ENCODE data around the gene LIPN.

DNA sequence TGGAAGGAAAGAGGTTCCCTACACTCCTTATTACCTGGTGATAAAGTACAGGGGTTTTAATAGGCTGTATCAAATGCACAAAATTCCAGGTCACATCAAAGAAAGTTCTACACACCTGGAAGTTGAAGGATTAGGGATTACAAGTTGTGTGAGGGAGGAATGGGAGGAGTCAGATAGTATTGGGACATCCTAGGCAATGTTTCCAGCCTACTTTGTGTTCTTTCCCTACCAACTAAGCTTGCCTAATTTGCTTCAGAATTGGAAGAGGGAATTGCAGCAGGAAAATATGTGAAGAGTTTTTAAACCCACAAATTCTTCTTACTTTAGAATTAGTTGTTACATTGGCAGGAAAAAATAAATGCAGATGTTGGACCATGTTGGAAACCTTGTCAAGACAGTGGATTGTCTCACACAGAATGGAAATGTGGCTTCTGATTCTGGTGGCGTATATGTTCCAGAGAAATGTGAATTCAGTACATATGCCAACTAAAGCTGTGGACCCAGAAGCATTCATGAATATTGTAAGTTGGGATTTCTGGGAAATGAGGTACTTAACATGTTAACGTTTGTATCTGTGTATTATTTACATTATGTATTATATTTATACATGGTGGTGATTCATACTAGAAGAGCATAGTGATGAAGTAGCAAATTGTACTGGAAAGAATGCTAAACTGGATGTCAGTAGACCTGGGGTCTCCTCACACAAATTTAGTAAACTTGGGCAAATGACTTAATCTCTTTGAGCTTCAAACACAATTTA lies 42.9 kb downstream of the LIPN start, which contains the start of gene LIPM:
- no peak for TF ChIP-seq EZH2 (IDR thresholded peaks at IDR 0.05; ENCODE audit: borderline replicate concordance, insufficient read depth, low read length, poor library complexity, severe bottlenecking)
- TF ChIP-seq, protein P1, sequence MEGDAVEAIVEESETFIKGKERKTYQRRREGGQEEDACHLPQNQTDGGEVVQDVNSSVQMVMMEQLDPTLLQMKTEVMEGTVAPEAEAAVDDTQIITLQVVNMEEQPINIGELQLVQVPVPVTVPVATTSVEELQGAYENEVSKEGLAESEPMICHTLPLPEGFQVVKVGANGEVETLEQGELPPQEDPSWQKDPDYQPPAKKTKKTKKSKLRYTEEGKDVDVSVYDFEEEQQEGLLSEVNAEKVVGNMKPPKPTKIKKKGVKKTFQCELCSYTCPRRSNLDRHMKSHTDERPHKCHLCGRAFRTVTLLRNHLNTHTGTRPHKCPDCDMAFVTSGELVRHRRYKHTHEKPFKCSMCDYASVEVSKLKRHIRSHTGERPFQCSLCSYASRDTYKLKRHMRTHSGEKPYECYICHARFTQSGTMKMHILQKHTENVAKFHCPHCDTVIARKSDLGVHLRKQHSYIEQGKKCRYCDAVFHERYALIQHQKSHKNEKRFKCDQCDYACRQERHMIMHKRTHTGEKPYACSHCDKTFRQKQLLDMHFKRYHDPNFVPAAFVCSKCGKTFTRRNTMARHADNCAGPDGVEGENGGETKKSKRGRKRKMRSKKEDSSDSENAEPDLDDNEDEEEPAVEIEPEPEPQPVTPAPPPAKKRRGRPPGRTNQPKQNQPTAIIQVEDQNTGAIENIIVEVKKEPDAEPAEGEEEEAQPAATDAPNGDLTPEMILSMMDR (IDR thresholded peaks at IDR 0.05; ENCODE audit: poor library complexity, severe bottlenecking): no peak
- TF ChIP-seq SMC3 (conservative IDR thresholded peaks at IDR 0.05; ENCODE audit: poor library complexity): no peak
- no peak for TF ChIP-seq TAF1 (IDR thresholded peaks at IDR 0.05; ENCODE audit: low read depth)
- TF ChIP-seq MXI1 (conservative IDR thresholded peaks at IDR 0.05; ENCODE audit: poor library complexity, severe bottlenecking): no peak
- TF ChIP-seq EP300 (conservative IDR thresholded peaks at IDR 0.05; ENCODE audit: poor library complexity, severe bottlenecking): no peak
- no peak for TF ChIP-seq POLR2AphosphoS5 (IDR thresholded peaks at IDR 0.05)
- no peak for TF ChIP-seq RAD21 (conservative IDR thresholded peaks at IDR 0.05)

Measured in neural cell (in vitro differentiated cells).